Osteoblast (primary cell): ENCODE measurements around the gene PHACTR1. TPM values are rescaled to one million over a fixed set of nuclear protein-coding genes. Genes with fewer than 3 reads are reported as not detected.

Source experiments
- DNase-seq: peaks from one replicate; pipeline ENCODE4 v3.0.0; 2011; ENCODE audit warnings: low spot score, mixed read lengths; ENCODE audit not compliant: insufficient read length; ENCODE audit errors: missing footprints
- H2AFZ ChIP-seq: 2 replicates; pipeline ENCODE4 v1.6.0; 2011; ENCODE audit warnings: mild to moderate bottlenecking, low read length
- H3K27ac ChIP-seq: 2 replicates; pipeline ENCODE4 v1.5.1; 2011; ENCODE audit warnings: mild to moderate bottlenecking, low read depth, low read length, moderate library complexity
- H3K27me3 ChIP-seq: 2 replicates; pipeline ENCODE4 v1.6.0; 2012; ENCODE audit warnings: mild to moderate bottlenecking, control low read depth, inconsistent platforms, low read length, moderate library complexity; ENCODE audit not compliant: insufficient read depth
- H3K36me3 ChIP-seq: 2 replicates; pipeline ENCODE4 v1.5.1; 2011; ENCODE audit warnings: mild to moderate bottlenecking, low read length, control low read depth, moderate library complexity; ENCODE audit not compliant: insufficient read depth
- H3K4me1 ChIP-seq: 2 replicates; pipeline ENCODE4 v1.5.1; 2011; ENCODE audit warnings: mild to moderate bottlenecking, low read length, control low read depth, moderate library complexity; ENCODE audit not compliant: insufficient read depth
- H3K4me2 ChIP-seq: 2 replicates; pipeline ENCODE4 v1.6.0; 2011; ENCODE audit warnings: mild to moderate bottlenecking, low read length; ENCODE audit not compliant: insufficient read depth
- H3K4me3 ChIP-seq: fragments of 200-600 bp; sonication (generic); 3 replicates; pipeline ENCODE4 v1.5.1; 2012; ENCODE audit warnings: mild to moderate bottlenecking, low read length, inconsistent platforms; ENCODE audit not compliant: insufficient read depth
- H3K79me2 ChIP-seq: 2 replicates; pipeline ENCODE4 v1.6.0; 2012; ENCODE audit warnings: mild to moderate bottlenecking, low read length, control low read depth, inconsistent platforms; ENCODE audit not compliant: insufficient read depth
- H3K9me3 ChIP-seq: 2 replicates; pipeline ENCODE4 v1.5.1; 2011; ENCODE audit warnings: low read depth, low read length, control low read depth
- H4K20me1 ChIP-seq: 2 replicates; pipeline ENCODE4 v1.6.0; 2012; ENCODE audit warnings: mild to moderate bottlenecking, low read length, control low read depth; ENCODE audit not compliant: insufficient read depth
- total RNA-seq: library from RNA; depleted of rRNA; stranded (reverse); fragments of >200 nt; gene quantifications from 2 replicates; pipeline ENCODE4 v1.2.3, GENCODE V29; 2012
- TF ChIP-seq, protein P1 (sequence below): IDR thresholded peaks from 2 replicates; pipeline ENCODE4 v1.5.1; 2011; ENCODE audit warnings: mild to moderate bottlenecking, low read depth, low read length, moderate library complexity; ENCODE audit errors: extremely low read depth

The PHACTR1 gene
- total RNA-seq, 1 donor: 0.36 TPM

DNA sequence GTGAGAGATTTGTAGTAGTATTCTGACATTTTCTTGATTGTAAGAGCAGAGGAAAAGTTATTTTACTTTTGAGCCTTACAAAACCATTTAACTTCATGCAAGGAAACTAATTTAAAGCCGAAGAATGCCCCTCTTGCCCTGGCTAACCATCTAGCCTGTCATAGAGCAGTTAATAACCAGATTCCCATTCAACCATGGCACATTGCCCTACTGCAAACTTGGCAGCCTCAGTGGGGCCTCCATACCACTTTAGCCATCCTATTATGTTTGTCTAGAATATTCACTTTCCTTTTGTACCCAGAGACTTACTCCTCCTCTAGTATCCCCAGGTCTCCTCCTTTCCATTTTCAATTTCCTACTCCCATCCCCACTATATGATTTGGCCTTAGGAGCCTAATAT lies 380.9 kb downstream of the PHACTR1 start:
- H3K4me1 ChIP-seq: no peaks in the 10 kb centered on the region
- no peaks in the 10 kb centered on the region for H3K9me3 ChIP-seq
- no peaks in the 10 kb centered on the region for H3K36me3 ChIP-seq
- DNase-seq: no peak
- no peak overlapping the region for H3K27ac ChIP-seq
- no peak overlapping the region for H3K4me3 ChIP-seq
- H3K79me2 ChIP-seq: no peaks in the 10 kb centered on the region
- no peaks in the 10 kb centered on the region for H4K20me1 ChIP-seq
- TF ChIP-seq, protein P1, sequence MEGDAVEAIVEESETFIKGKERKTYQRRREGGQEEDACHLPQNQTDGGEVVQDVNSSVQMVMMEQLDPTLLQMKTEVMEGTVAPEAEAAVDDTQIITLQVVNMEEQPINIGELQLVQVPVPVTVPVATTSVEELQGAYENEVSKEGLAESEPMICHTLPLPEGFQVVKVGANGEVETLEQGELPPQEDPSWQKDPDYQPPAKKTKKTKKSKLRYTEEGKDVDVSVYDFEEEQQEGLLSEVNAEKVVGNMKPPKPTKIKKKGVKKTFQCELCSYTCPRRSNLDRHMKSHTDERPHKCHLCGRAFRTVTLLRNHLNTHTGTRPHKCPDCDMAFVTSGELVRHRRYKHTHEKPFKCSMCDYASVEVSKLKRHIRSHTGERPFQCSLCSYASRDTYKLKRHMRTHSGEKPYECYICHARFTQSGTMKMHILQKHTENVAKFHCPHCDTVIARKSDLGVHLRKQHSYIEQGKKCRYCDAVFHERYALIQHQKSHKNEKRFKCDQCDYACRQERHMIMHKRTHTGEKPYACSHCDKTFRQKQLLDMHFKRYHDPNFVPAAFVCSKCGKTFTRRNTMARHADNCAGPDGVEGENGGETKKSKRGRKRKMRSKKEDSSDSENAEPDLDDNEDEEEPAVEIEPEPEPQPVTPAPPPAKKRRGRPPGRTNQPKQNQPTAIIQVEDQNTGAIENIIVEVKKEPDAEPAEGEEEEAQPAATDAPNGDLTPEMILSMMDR: no peak
- no peaks in the 10 kb centered on the region for H3K27me3 ChIP-seq
- no peak overlapping the region for H2AFZ ChIP-seq
- H3K4me2 ChIP-seq: no peak overlapping the region

- no peak for DNase-seq
- Histone ChIP-seq H3K27me3 (no peaks in the 10 kb centered on the region), H3K4me2 (no peak overlapping the region)
Measured at GRCh38 chr6:13098006-13098405, 381.4 kb downstream of the PHACTR1 start.

DNA sequence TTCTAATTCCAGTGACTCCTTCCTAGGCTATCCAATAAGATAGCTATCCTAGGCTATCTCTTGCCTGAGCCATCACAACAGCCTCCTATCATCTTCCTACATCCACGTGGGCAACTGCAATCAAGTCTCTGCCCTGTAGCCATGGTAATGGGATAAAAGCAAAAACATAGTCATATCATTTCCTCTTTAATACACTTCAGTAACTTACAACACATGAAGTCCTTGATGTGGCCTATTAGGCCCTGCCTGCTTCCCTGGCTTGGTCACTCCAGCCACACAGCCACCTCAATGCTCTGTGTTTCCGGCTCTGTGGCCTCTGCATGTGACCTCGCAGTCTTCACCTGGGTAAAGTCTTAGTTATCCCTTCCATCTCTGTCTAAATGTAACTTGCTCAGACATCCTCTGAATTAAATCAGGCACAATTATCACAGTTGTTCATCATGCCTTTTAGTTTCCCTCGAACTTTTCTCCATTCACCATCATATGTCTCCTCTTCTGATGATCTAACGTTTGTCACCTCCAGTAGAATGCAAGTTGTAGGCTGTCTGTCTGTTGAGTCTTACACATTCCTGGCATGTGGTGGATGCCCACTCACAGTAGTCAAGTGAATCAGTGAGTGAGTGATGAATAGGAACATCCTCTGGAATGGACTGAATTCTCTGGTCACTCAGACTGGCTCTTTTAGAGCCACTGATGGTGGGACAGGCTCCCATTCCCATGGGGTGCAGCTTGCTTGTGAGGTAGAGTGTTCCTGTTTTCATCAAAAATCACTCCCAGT lies 382.4 kb downstream of the PHACTR1 start:
- no peaks in the 10 kb centered on the region for H4K20me1 ChIP-seq
- H3K4me3 ChIP-seq: no peak overlapping the region
- H3K9me3 ChIP-seq: no peaks in the 10 kb centered on the region
- TF ChIP-seq, protein P1: no peak
- H3K27me3 ChIP-seq: no peaks in the 10 kb centered on the region
- no peaks in the 10 kb centered on the region for H3K79me2 ChIP-seq
- H2AFZ ChIP-seq: no peak overlapping the region
- no peak overlapping the region for H3K27ac ChIP-seq
- DNase-seq: no peak
- no peaks in the 10 kb centered on the region for H3K36me3 ChIP-seq
- no peak overlapping the region for H3K4me2 ChIP-seq
- no peaks in the 10 kb centered on the region for H3K4me1 ChIP-seq

More at GRCh38 chr6:13098006-13098405, 381.4 kb downstream of the PHACTR1 start:
- TF ChIP-seq, protein P1: no peak
- no peak overlapping the region for H2AFZ ChIP-seq
- no peaks in the 10 kb centered on the region for H3K36me3 ChIP-seq
- H4K20me1 ChIP-seq: no peaks in the 10 kb centered on the region
- H3K27ac ChIP-seq: no peak overlapping the region
- no peaks in the 10 kb centered on the region for H3K79me2 ChIP-seq
- no peaks in the 10 kb centered on the region for H3K4me1 ChIP-seq
- H3K4me3 ChIP-seq: no peak overlapping the region
- no peaks in the 10 kb centered on the region for H3K9me3 ChIP-seq

DNA sequence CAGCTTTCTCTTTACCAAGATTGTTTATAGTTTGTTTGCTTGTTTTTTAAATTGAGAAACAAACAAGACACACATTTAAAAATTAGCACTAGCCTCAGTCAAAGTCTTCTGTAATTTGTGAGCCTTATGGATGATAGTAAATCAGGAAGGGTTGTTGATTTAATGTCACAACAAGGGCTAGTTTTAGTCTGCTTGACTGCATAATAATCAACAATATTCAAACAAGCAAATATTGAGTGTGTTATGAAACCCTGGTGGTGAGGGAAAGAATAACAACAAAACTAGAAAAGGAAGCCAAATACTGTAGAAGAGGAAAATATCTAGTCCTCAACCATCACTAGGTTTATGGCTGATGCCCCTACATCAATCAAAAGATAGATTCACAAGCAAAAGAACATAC lies 383.2 kb downstream of the PHACTR1 start:
- DNase-seq: no peak
- TF ChIP-seq, protein P1: no peak
- no peaks in the 10 kb centered on the region for H3K9me3 ChIP-seq
- H2AFZ ChIP-seq: no peak overlapping the region
- H3K79me2 ChIP-seq: no peaks in the 10 kb centered on the region
- H4K20me1 ChIP-seq: no peaks in the 10 kb centered on the region
- no peaks in the 10 kb centered on the region for H3K27me3 ChIP-seq
- H3K27ac ChIP-seq: no peak overlapping the region
- no peak overlapping the region for H3K4me3 ChIP-seq
- no peaks in the 10 kb centered on the region for H3K4me1 ChIP-seq
- H3K36me3 ChIP-seq: no peaks in the 10 kb centered on the region
- no peak overlapping the region for H3K4me2 ChIP-seq
